Activated T-helper 2 cell treated with anti-CD3 and anti-CD28 coated beads, Interferon-gamma antibody, Interleukin-2, Interleukin-4, amounts not matched to agents 10 μg/mL and 5 μg/mL and 100 μg/mL, durations not matched to agents 14 hours and 24 hours and 36 hours (primary cell): ENCODE measurements around the gene GAREM1. TPM values are rescaled to one million over a fixed set of nuclear protein-coding genes. Genes with fewer than 3 reads are reported as not detected.

Experiments
- DNase-seq: peaks from one replicate; pipeline ENCODE4 v3.0.0; 2021; ENCODE audit warnings: low spot score
- H3K27ac Mint-ChIP-seq: one replicate; pipeline ENCODE4 v1.8.0; 2021; ENCODE audit warnings: mixed read lengths
- H3K27me3 Mint-ChIP-seq: one replicate; pipeline ENCODE4 v1.8.0; 2021; ENCODE audit warnings: low read depth, mixed read lengths
- H3K36me3 Mint-ChIP-seq: one replicate; pipeline ENCODE4 v1.8.0; 2021; ENCODE audit warnings: low read depth, mixed read lengths
- H3K4me1 Mint-ChIP-seq: one replicate; pipeline ENCODE4 v1.8.0; 2021; ENCODE audit warnings: low read depth, mixed read lengths
- H3K4me3 Mint-ChIP-seq: one replicate; pipeline ENCODE4 v1.8.0; 2021; ENCODE audit warnings: low read depth, mild to moderate bottlenecking, moderate library complexity, mixed read lengths
- H3K9me3 Mint-ChIP-seq: one replicate; pipeline ENCODE4 v1.8.0; 2021; ENCODE audit warnings: mixed read lengths
- intact Hi-C: fragments of 100-400 bp; cut with micrococcal nuclease; formaldehyde crosslinking; loops from one replicate; pipeline ENCODE4 v1.15.1; 2023
- total RNA-seq: library from RNA; stranded (reverse); gene quantifications from 2 replicates; pipeline ENCODE4 v1.2.3, GENCODE V29; 2022

Gene GAREM1
- total RNA-seq, 1 donor from 2014 or later: not detected

GRCh38 chr18:32324181-32324580 lies 146.5 kb downstream of the GAREM1 start:
- Mint-ChIP-seq H3K27me3 (peaks cover 16% of the 10 kb centered on the region), H3K9me3 (no peaks in the 10 kb centered on the region), H3K4me1 (no peaks in the 10 kb centered on the region), H3K27ac (no peak overlapping the region), H3K36me3 (no peaks in the 10 kb centered on the region), H3K4me3 (no peak overlapping the region)
- no peak for DNase-seq
- intact Hi-C loops: no loop called here

GRCh38 chr18:32321826-32322225 lies 148.9 kb downstream of the GAREM1 start:
- H3K27ac Mint-ChIP-seq: no peak overlapping the region
- no peak overlapping the region for H3K4me3 Mint-ChIP-seq
- peaks cover 15% of the 10 kb centered on the region for H3K27me3 Mint-ChIP-seq
- H3K4me1 Mint-ChIP-seq: no peaks in the 10 kb centered on the region
- no peak for DNase-seq
- H3K9me3 Mint-ChIP-seq: no peaks in the 10 kb centered on the region
- intact Hi-C loops: no loop called here
- H3K36me3 Mint-ChIP-seq: no peaks in the 10 kb centered on the region

- DNase-seq: no peak
- Mint-ChIP-seq H3K9me3 (no peaks in the 10 kb centered on the region), H3K4me1 (no peaks in the 10 kb centered on the region), H3K27me3 (peaks cover 7% of the 10 kb centered on the region), H3K27ac (no peak overlapping the region), H3K36me3 (no peaks in the 10 kb centered on the region), H3K4me3 (no peak overlapping the region)
- intact Hi-C loops: no loop called here
Measured at GRCh38 chr18:32319084-32319483, 151.6 kb downstream of the GAREM1 start.

GRCh38 chr18:32318581-32318980 lies 152.1 kb downstream of the GAREM1 start:
- intact Hi-C loops: no loop called here
- Mint-ChIP-seq H3K27ac (no peak overlapping the region), H3K36me3 (no peaks in the 10 kb centered on the region)

GRCh38 chr18:32317651-32318050 lies 153.0 kb downstream of the GAREM1 start:
- no peaks in the 10 kb centered on the region for H3K4me1 Mint-ChIP-seq
- no peak for DNase-seq
- intact Hi-C loops: no loop called here
- H3K4me3 Mint-ChIP-seq: no peak overlapping the region
- H3K9me3 Mint-ChIP-seq: no peaks in the 10 kb centered on the region
- H3K27me3 Mint-ChIP-seq: peaks cover 5% of the 10 kb centered on the region
- no peaks in the 10 kb centered on the region for H3K36me3 Mint-ChIP-seq
- no peak overlapping the region for H3K27ac Mint-ChIP-seq

More at GRCh38 chr18:32318581-32318980, 152.1 kb downstream of the GAREM1 start:
- Mint-ChIP-seq H3K4me1 (no peaks in the 10 kb centered on the region), H3K9me3 (no peaks in the 10 kb centered on the region), H3K27me3 (peaks cover 5% of the 10 kb centered on the region), H3K4me3 (no peak overlapping the region)
- DNase-seq: no peak

GRCh38 chr18:32315881-32316280 lies 154.8 kb downstream of the GAREM1 start:
- intact Hi-C loops: no loop called here
- Mint-ChIP-seq H3K9me3 (no peaks in the 10 kb centered on the region), H3K36me3 (no peaks in the 10 kb centered on the region), H3K27ac (no peak overlapping the region), H3K4me1 (no peaks in the 10 kb centered on the region), H3K4me3 (no peak overlapping the region), H3K27me3 (no peaks in the 10 kb centered on the region)
- DNase-seq: no peak

GRCh38 chr18:32310774-32311173 lies 159.9 kb downstream of the GAREM1 start:
- DNase-seq: no peak
- Mint-ChIP-seq H3K27me3 (peaks cover 2% of the 10 kb centered on the region), H3K4me1 (no peaks in the 10 kb centered on the region), H3K27ac (no peak overlapping the region), H3K4me3 (no peak overlapping the region), H3K36me3 (no peaks in the 10 kb centered on the region), H3K9me3 (no peaks in the 10 kb centered on the region)
- intact Hi-C loops: no loop called here

- intact Hi-C loops: no loop called here
- Mint-ChIP-seq H3K36me3 (no peaks in the 10 kb centered on the region), H3K4me1 (no peaks in the 10 kb centered on the region), H3K27ac (no peak overlapping the region), H3K4me3 (no peak overlapping the region), H3K27me3 (peaks cover 2% of the 10 kb centered on the region), H3K9me3 (no peaks in the 10 kb centered on the region)
- DNase-seq: no peak
Measured at GRCh38 chr18:32310101-32310500, 160.6 kb downstream of the GAREM1 start.

- no peaks in the 10 kb centered on the region for H3K9me3 Mint-ChIP-seq
Measured at GRCh38 chr18:32308493-32309120, 162.1 kb downstream of the GAREM1 start.

GRCh38 chr18:32303400-32303799 lies 167.3 kb downstream of the GAREM1 start:
- no peak overlapping the region for H3K4me3 Mint-ChIP-seq
- H3K4me1 Mint-ChIP-seq: peaks cover 7% of the 10 kb centered on the region
- intact Hi-C loops: no loop called here
- no peaks in the 10 kb centered on the region for H3K9me3 Mint-ChIP-seq
- no peak for DNase-seq
- H3K36me3 Mint-ChIP-seq: no peaks in the 10 kb centered on the region
- H3K27me3 Mint-ChIP-seq: peaks cover 15% of the 10 kb centered on the region
- no peak overlapping the region for H3K27ac Mint-ChIP-seq

More at GRCh38 chr18:32308493-32309120, 162.1 kb downstream of the GAREM1 start:
- Mint-ChIP-seq H3K27ac (no peak overlapping the region), H3K4me1 (no peaks in the 10 kb centered on the region), H3K36me3 (no peaks in the 10 kb centered on the region), H3K4me3 (no peak overlapping the region), H3K27me3 (peaks cover 3% of the 10 kb centered on the region)
- intact Hi-C loops: no loop called here
- no peak for DNase-seq

- intact Hi-C loops: loop anchor here (1.0 kb wide), 1 partner anchor 228 kb away; no protein-coding TSS in a partner anchor
- no peak overlapping the region for H3K4me3 Mint-ChIP-seq
- no peak overlapping the region for H3K27ac Mint-ChIP-seq
- no peaks in the 10 kb centered on the region for H3K9me3 Mint-ChIP-seq
- DNase-seq: no peak
- H3K4me1 Mint-ChIP-seq: peaks cover 7% of the 10 kb centered on the region
- no peaks in the 10 kb centered on the region for H3K36me3 Mint-ChIP-seq
- H3K27me3 Mint-ChIP-seq: peaks cover 18% of the 10 kb centered on the region
Measured at GRCh38 chr18:32302806-32303205, 167.9 kb downstream of the GAREM1 start.

- intact Hi-C loops: loop anchor here (1.0 kb wide), 1 partner anchor 229 kb away; no protein-coding TSS in a partner anchor
- no peak for DNase-seq
- H3K27ac Mint-ChIP-seq: no peak overlapping the region
- H3K27me3 Mint-ChIP-seq: peaks cover 18% of the 10 kb centered on the region
- H3K4me3 Mint-ChIP-seq: no peak overlapping the region
- H3K4me1 Mint-ChIP-seq: peaks cover 7% of the 10 kb centered on the region
- no peaks in the 10 kb centered on the region for H3K36me3 Mint-ChIP-seq
- H3K9me3 Mint-ChIP-seq: no peaks in the 10 kb centered on the region
Measured at GRCh38 chr18:32301976-32302743, 168.5 kb downstream of the GAREM1 start.

GRCh38 chr18:32301361-32301760 lies 169.3 kb downstream of the GAREM1 start:
- Mint-ChIP-seq H3K9me3 (no peaks in the 10 kb centered on the region), H3K36me3 (no peaks in the 10 kb centered on the region), H3K4me1 (peaks cover 7% of the 10 kb centered on the region), H3K4me3 (no peak overlapping the region), H3K27me3 (peaks cover 16% of the 10 kb centered on the region), H3K27ac (no peak overlapping the region)
- intact Hi-C loops: no loop called here
- no peak for DNase-seq
